ENCODE results near the gene SRMS. TPM values are rescaled to one million over a fixed set of nuclear protein-coding genes. Genes with fewer than 3 reads are reported as not detected.

The SRMS gene
- total RNA-seq, 1 donor from 2014 or later, result not detected

- no peak for DNase-seq (ENCODE audit: low spot score)
- no peaks in the 10 kb centered on the region for H3K36me3 ChIP-seq
- no peaks in the 10 kb centered on the region for H3F3A ChIP-seq (ENCODE audit: low read depth)
- no peaks in the 10 kb centered on the region for H4K20me1 ChIP-seq (ENCODE audit: low read depth)
- H3K4me1 ChIP-seq, result no peaks in the 10 kb centered on the region
- no peaks in the 10 kb centered on the region for H3K27me3 ChIP-seq
- Mint-ChIP-seq H3K27ac (no peak overlapping the region), H3K9me3 (no peaks in the 10 kb centered on the region), H3K27me3 (ENCODE audit: insufficient read depth, low read depth) (peaks cover 3% of the 10 kb centered on the region), H3K4me3 (no peak overlapping the region), H3K36me3 (peaks cover 15% of the 10 kb centered on the region), H3K4me1 (peaks cover 8% of the 10 kb centered on the region)
- H3K4me3 ChIP-seq, result no peak overlapping the region
- no peak overlapping the region for H3K9ac ChIP-seq
- H3K9me3 ChIP-seq (ENCODE audit: low read depth), result no peaks in the 10 kb centered on the region
- no peak overlapping the region for H3K27ac ChIP-seq
- H3K4me2 ChIP-seq, result no peak overlapping the region
- no peaks in the 10 kb centered on the region for H3K79me2 ChIP-seq (ENCODE audit: low read depth)
- H2AFZ ChIP-seq (replicated peaks), result no peak overlapping the region
- no peak for TF ChIP-seq EZH2phosphoT487 (IDR thresholded peaks at IDR 0.05)
- TF ChIP-seq CTCF (IDR thresholded peaks at IDR 0.05), result no peak
- TF ChIP-seq EZH2 (IDR thresholded peaks at IDR 0.05), result no peak
Observed at GRCh38 chr20:63588641-63589041, 41.1 kb upstream of the SRMS start.

- peaks cover 3% of the 10 kb centered on the region for H3K27me3 Mint-ChIP-seq (ENCODE audit: insufficient read depth, low read depth)
- Histone ChIP-seq H3K4me3 (no peak overlapping the region), H3K4me1 (no peaks in the 10 kb centered on the region), H3K27me3 (no peaks in the 10 kb centered on the region), H2AFZ (replicated peaks) (no peak overlapping the region), H3K9ac (no peak overlapping the region), H3K9me3 (ENCODE audit: low read depth) (no peaks in the 10 kb centered on the region), H3K79me2 (ENCODE audit: low read depth) (no peaks in the 10 kb centered on the region), H3K36me3 (no peaks in the 10 kb centered on the region), H4K20me1 (ENCODE audit: low read depth) (no peaks in the 10 kb centered on the region), H3K4me2 (no peak overlapping the region), H3F3A (ENCODE audit: low read depth) (no peaks in the 10 kb centered on the region), H3K27ac (no peak overlapping the region)
- no peak for DNase-seq (ENCODE audit: low spot score)
- no peak overlapping the region for H3K4me3 Mint-ChIP-seq
- H3K4me1 Mint-ChIP-seq, result peaks cover 12% of the 10 kb centered on the region
- TF ChIP-seq EZH2phosphoT487 (IDR thresholded peaks at IDR 0.05) (no peak), EZH2 (IDR thresholded peaks at IDR 0.05) (no peak), CTCF (IDR thresholded peaks at IDR 0.05) (no peak)
- H3K36me3 Mint-ChIP-seq, result peaks cover 9% of the 10 kb centered on the region
- no peaks in the 10 kb centered on the region for H3K9me3 Mint-ChIP-seq
- peak overlapping the region; percentile 46 for H3K27ac Mint-ChIP-seq
Observed at GRCh38 chr20:63587776-63588591, 40.4 kb upstream of the SRMS start.

GRCh38 chr20:63587256-63587655 lies 39.7 kb upstream of the SRMS start:
- Mint-ChIP-seq H3K27me3 (ENCODE audit: insufficient read depth, low read depth) (peaks cover 3% of the 10 kb centered on the region), H3K4me1 (peaks cover 16% of the 10 kb centered on the region), H3K36me3 (peaks cover 9% of the 10 kb centered on the region), H3K4me3 (no peak overlapping the region), H3K27ac (peak overlapping the region; percentile 46), H3K9me3 (no peaks in the 10 kb centered on the region)
- Histone ChIP-seq H3K4me3 (no peak overlapping the region), H3K4me2 (no peak overlapping the region), H3F3A (ENCODE audit: low read depth) (no peaks in the 10 kb centered on the region), H4K20me1 (ENCODE audit: low read depth) (no peaks in the 10 kb centered on the region), H3K27ac (no peak overlapping the region), H3K27me3 (no peaks in the 10 kb centered on the region), H3K9me3 (ENCODE audit: low read depth) (no peaks in the 10 kb centered on the region), H2AFZ (replicated peaks) (no peak overlapping the region), H3K79me2 (ENCODE audit: low read depth) (no peaks in the 10 kb centered on the region), H3K9ac (no peak overlapping the region), H3K36me3 (no peaks in the 10 kb centered on the region), H3K4me1 (no peaks in the 10 kb centered on the region)
- no peak for DNase-seq (ENCODE audit: low spot score)
- TF ChIP-seq EZH2 (IDR thresholded peaks at IDR 0.05) (no peak), EZH2phosphoT487 (IDR thresholded peaks at IDR 0.05) (no peak), CTCF (IDR thresholded peaks at IDR 0.05) (no peak)

Data from neural progenitor cell (in vitro differentiated cells).